Measurements from ENCODE around the gene RTN1. TPM values are rescaled to one million over a fixed set of nuclear protein-coding genes. Genes with fewer than 3 reads are reported as not detected.

Gene RTN1
- total RNA-seq, 4 donors from 2014 or later: 2.4 to 4.9 (median 4.6) TPM; not detected in 1

GRCh38 chr14:59761851-59762250, 108.7 kb downstream of the RTN1 start:
- no peak for TF ChIP-seq POLR2AphosphoS5 (IDR thresholded peaks at IDR 0.05)
- TF ChIP-seq CTCF (IDR thresholded peaks at IDR 0.05): no peak
- TF ChIP-seq EP300 (IDR thresholded peaks at IDR 0.05; ENCODE audit: low read depth): no peak
- no peak for TF ChIP-seq POLR2A (IDR thresholded peaks at IDR 0.05)
- in situ Hi-C loops (cut with MboI; ENCODE audit: low pct_ligation_motif_present in 1 of 4, low pct_unique_long_range_greater_than_20kb in 1 of 4, low sequenced_read_pairs in 3 of 4) (no loop called here), intact Hi-C loops (cut with DNase I; ENCODE audit: low total_unique reads) (no loop called here)
- Histone ChIP-seq H3K4me3 (no peak overlapping the region), H3K27me3 (no peaks in the 10 kb centered on the region), H3K36me3 (no peaks in the 10 kb centered on the region), H3K4me1 (no peaks in the 10 kb centered on the region), H3K27ac (no peak overlapping the region), H3K9me3 (no peaks in the 10 kb centered on the region)
- no peak for DNase-seq
- 84 to 88% methylated on average over 5 to 6 of the region's 6 CpGs for WGBS, 2 donors (ENCODE audit: low coverage in 1 of 2)

- H3K27ac ChIP-seq: no peak overlapping the region
- no peaks in the 10 kb centered on the region for H3K36me3 ChIP-seq
- H3K4me3 ChIP-seq: no peak overlapping the region
- H3K9me3 ChIP-seq: no peaks in the 10 kb centered on the region
- intact Hi-C loops (cut with DNase I; ENCODE audit: low total_unique reads) (no loop called here), in situ Hi-C loops (cut with MboI; ENCODE audit: low pct_ligation_motif_present in 1 of 4, low pct_unique_long_range_greater_than_20kb in 1 of 4, low sequenced_read_pairs in 3 of 4) (no loop called here)
- H3K27me3 ChIP-seq: no peaks in the 10 kb centered on the region
- WGBS, 2 donors (ENCODE audit: low coverage in 1 of 2): 75% methylated on average over 1 of the region's 1 CpG
- no peaks in the 10 kb centered on the region for H3K4me1 ChIP-seq
- TF ChIP-seq POLR2A (IDR thresholded peaks at IDR 0.05): no peak
- TF ChIP-seq CTCF (IDR thresholded peaks at IDR 0.05): no peak
- TF ChIP-seq EP300 (IDR thresholded peaks at IDR 0.05; ENCODE audit: low read depth): no peak
- TF ChIP-seq POLR2AphosphoS5 (IDR thresholded peaks at IDR 0.05): no peak
- DNase-seq: no peak
These were observed 115.0 kb downstream of the RTN1 start for GRCh38 chr14:59755409-59756135.

- Histone ChIP-seq H3K4me1 (no peaks in the 10 kb centered on the region), H3K27ac (no peak overlapping the region), H3K36me3 (no peaks in the 10 kb centered on the region), H3K27me3 (no peaks in the 10 kb centered on the region), H3K4me3 (no peak overlapping the region), H3K9me3 (no peaks in the 10 kb centered on the region)
- in situ Hi-C loops (cut with MboI; ENCODE audit: low pct_ligation_motif_present in 1 of 4, low pct_unique_long_range_greater_than_20kb in 1 of 4, low sequenced_read_pairs in 3 of 4) (no loop called here), intact Hi-C loops (cut with DNase I; ENCODE audit: low total_unique reads) (no loop called here)
- no peak for DNase-seq
- 79 to 89% methylated on average over 4 of the region's 4 CpGs for WGBS, 2 donors (ENCODE audit: low coverage in 1 of 2)
- TF ChIP-seq POLR2AphosphoS5 (IDR thresholded peaks at IDR 0.05) (no peak), EP300 (IDR thresholded peaks at IDR 0.05; ENCODE audit: low read depth) (no peak), POLR2A (IDR thresholded peaks at IDR 0.05) (no peak), CTCF (IDR thresholded peaks at IDR 0.05) (no peak)
These were observed 116.3 kb downstream of the RTN1 start for GRCh38 chr14:59754256-59754655.

- H3K36me3 ChIP-seq: no peaks in the 10 kb centered on the region
- no peak overlapping the region for H3K4me3 ChIP-seq
- in situ Hi-C loops (cut with MboI; ENCODE audit: low pct_ligation_motif_present in 1 of 4, low pct_unique_long_range_greater_than_20kb in 1 of 4, low sequenced_read_pairs in 3 of 4) (no loop called here), intact Hi-C loops (cut with DNase I; ENCODE audit: low total_unique reads) (no loop called here)
- no peaks in the 10 kb centered on the region for H3K4me1 ChIP-seq
- H3K27ac ChIP-seq: no peak overlapping the region
- no peaks in the 10 kb centered on the region for H3K27me3 ChIP-seq
- DNase-seq: no peak
- no peak for TF ChIP-seq POLR2AphosphoS5 (IDR thresholded peaks at IDR 0.05)
- no peak for TF ChIP-seq EP300 (IDR thresholded peaks at IDR 0.05; ENCODE audit: low read depth)
- TF ChIP-seq POLR2A (IDR thresholded peaks at IDR 0.05): no peak
- TF ChIP-seq CTCF (IDR thresholded peaks at IDR 0.05): no peak
- no peaks in the 10 kb centered on the region for H3K9me3 ChIP-seq
These were observed 117.1 kb downstream of the RTN1 start for GRCh38 chr14:59753512-59753911.

Data from transverse colon (tissue), 4 donors.